Activated CD8-positive, alpha-beta memory T cell treated with anti-CD3 and anti-CD28 coated beads, Interleukin-2, amount 50 U/mL, for 48 hours (primary cell): ENCODE measurements around the gene PDGFRA.

Experiments used
- DNase-seq: peaks from one replicate; pipeline ENCODE4 v3.0.0-alpha.2; 2020

The PDGFRA gene

GRCh38 chr4:54256491-54257486, 27.7 kb downstream of the PDGFRA start:
- no peak for DNase-seq

GRCh38 chr4:54265366-54265765, 36.3 kb downstream of the PDGFRA start:
- no peak for DNase-seq

GRCh38 chr4:54268151-54268550, 39.1 kb downstream of the PDGFRA start:
- no peak for DNase-seq

GRCh38 chr4:54271464-54271863, 42.4 kb downstream of the PDGFRA start:
- DNase-seq: no peak

GRCh38 chr4:54272051-54272450, 43.0 kb downstream of the PDGFRA start:
- no peak for DNase-seq

GRCh38 chr4:54274264-54274663, 45.2 kb downstream of the PDGFRA start:
- DNase-seq: no peak

- DNase-seq: no peak
Measured at GRCh38 chr4:54274795-54275665, 45.9 kb downstream of the PDGFRA start.

- DNase-seq: no peak
Measured at GRCh38 chr4:54276641-54277430, 47.7 kb downstream of the PDGFRA start.

GRCh38 chr4:54277691-54278090, 48.6 kb downstream of the PDGFRA start:
- DNase-seq: no peak

- DNase-seq: no peak
Measured at GRCh38 chr4:54278216-54278615, 49.1 kb downstream of the PDGFRA start.

- no peak for DNase-seq
Measured at GRCh38 chr4:54281054-54281766, 52.1 kb downstream of the PDGFRA start.

- DNase-seq: no peak
Measured at GRCh38 chr4:54282837-54283236, 53.7 kb downstream of the PDGFRA start.

GRCh38 chr4:54289316-54289715, 60.2 kb downstream of the PDGFRA start:
- no peak for DNase-seq

- DNase-seq: no peak
Measured at GRCh38 chr4:54290980-54291379, 61.9 kb downstream of the PDGFRA start.

- DNase-seq: no peak
Measured at GRCh38 chr4:54296548-54297203, 67.6 kb downstream of the PDGFRA start.

GRCh38 chr4:54308110-54308509, 79.0 kb downstream of the PDGFRA start:
- DNase-seq: no peak

- no peak for DNase-seq
Measured at GRCh38 chr4:54315561-54316538, 86.8 kb downstream of the PDGFRA start.

GRCh38 chr4:54317690-54318089, 88.6 kb downstream of the PDGFRA start:
- DNase-seq: no peak

GRCh38 chr4:54318904-54319303, 89.8 kb downstream of the PDGFRA start:
- DNase-seq: no peak
